Nephron progenitor cell (in vitro differentiated cells): Measurements from ENCODE around the gene KRTAP3-1.

Source experiments
- DNase-seq: peaks from one replicate; pipeline ENCODE4 v3.0.0; 2021
- H3K27ac Mint-ChIP-seq: 2 replicates; pipeline ENCODE4 v1.8.0; 2021; ENCODE audit warnings: mild to moderate bottlenecking, moderate library complexity, mixed read lengths
- H3K27me3 Mint-ChIP-seq: 2 replicates; pipeline ENCODE4 v1.8.0; 2021; ENCODE audit warnings: mild to moderate bottlenecking, low read depth, mixed read lengths; ENCODE audit not compliant: poor library complexity
- H3K36me3 Mint-ChIP-seq: 2 replicates; pipeline ENCODE4 v1.8.0; 2021; ENCODE audit warnings: low read depth, mixed read lengths
- H3K4me1 Mint-ChIP-seq: 2 replicates; pipeline ENCODE4 v1.8.0; 2021; ENCODE audit warnings: mixed read lengths
- H3K4me3 Mint-ChIP-seq: 2 replicates; pipeline ENCODE4 v1.8.0; 2021; ENCODE audit warnings: mild to moderate bottlenecking, moderate library complexity, mixed read lengths
- H3K9me3 Mint-ChIP-seq: 2 replicates; pipeline ENCODE4 v1.8.0; 2021; ENCODE audit warnings: mild to moderate bottlenecking, moderate library complexity, mixed read lengths
- TF ChIP-seq, protein P1 (sequence below): fragments of 200-600 bp; sonication (generic); IDR thresholded peaks from 2 replicates; pipeline ENCODE4 v1.5.0; 2021; ENCODE audit warnings: antibody characterized with exemption

The KRTAP3-1 gene

GRCh38 chr17:40975516-40975915 lies 33.4 kb downstream of the KRTAP3-1 start:
- Mint-ChIP-seq H3K36me3 (no peaks in the 10 kb centered on the region), H3K27me3 (peaks cover 5% of the 10 kb centered on the region), H3K27ac (no peak overlapping the region), H3K4me1 (peaks cover 11% of the 10 kb centered on the region), H3K9me3 (no peaks in the 10 kb centered on the region), H3K4me3 (no peak overlapping the region)
- no peak for DNase-seq
- TF ChIP-seq, protein P1, sequence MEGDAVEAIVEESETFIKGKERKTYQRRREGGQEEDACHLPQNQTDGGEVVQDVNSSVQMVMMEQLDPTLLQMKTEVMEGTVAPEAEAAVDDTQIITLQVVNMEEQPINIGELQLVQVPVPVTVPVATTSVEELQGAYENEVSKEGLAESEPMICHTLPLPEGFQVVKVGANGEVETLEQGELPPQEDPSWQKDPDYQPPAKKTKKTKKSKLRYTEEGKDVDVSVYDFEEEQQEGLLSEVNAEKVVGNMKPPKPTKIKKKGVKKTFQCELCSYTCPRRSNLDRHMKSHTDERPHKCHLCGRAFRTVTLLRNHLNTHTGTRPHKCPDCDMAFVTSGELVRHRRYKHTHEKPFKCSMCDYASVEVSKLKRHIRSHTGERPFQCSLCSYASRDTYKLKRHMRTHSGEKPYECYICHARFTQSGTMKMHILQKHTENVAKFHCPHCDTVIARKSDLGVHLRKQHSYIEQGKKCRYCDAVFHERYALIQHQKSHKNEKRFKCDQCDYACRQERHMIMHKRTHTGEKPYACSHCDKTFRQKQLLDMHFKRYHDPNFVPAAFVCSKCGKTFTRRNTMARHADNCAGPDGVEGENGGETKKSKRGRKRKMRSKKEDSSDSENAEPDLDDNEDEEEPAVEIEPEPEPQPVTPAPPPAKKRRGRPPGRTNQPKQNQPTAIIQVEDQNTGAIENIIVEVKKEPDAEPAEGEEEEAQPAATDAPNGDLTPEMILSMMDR, result no peak

GRCh38 chr17:40974366-40974765 lies 34.6 kb downstream of the KRTAP3-1 start:
- no peak for DNase-seq
- Mint-ChIP-seq H3K27ac (no peak overlapping the region), H3K9me3 (peaks cover 7% of the 10 kb centered on the region), H3K4me3 (no peak overlapping the region), H3K27me3 (peaks cover 5% of the 10 kb centered on the region), H3K36me3 (no peaks in the 10 kb centered on the region), H3K4me1 (peaks cover 1% of the 10 kb centered on the region)
- TF ChIP-seq, protein P1, result no peak

DNA sequence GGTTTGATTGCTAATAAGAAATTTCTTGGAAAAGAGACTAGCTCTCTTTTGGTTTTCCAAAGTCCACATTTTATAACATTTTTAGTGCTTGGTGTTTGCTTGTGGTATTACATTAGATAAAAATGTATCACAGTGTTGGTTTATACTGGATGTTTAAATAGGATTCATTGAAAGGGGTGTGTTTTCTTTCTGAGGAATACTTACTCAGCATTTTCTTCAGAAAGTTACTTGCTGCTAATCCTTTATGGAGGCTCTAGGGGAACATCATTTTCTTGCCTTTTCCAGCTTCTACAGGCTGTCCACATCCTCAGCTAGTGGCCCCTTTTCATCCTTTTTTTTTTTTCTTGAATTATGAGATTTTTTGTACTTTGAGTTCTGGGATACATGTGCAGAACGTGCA lies 41.3 kb downstream of the KRTAP3-1 start:
- Mint-ChIP-seq H3K27me3 (peaks cover 4% of the 10 kb centered on the region), H3K36me3 (no peaks in the 10 kb centered on the region), H3K9me3 (peaks cover 12% of the 10 kb centered on the region), H3K4me3 (no peak overlapping the region), H3K4me1 (no peaks in the 10 kb centered on the region), H3K27ac (no peak overlapping the region)
- DNase-seq, result no peak
- TF ChIP-seq, protein P1, result no peak

DNA sequence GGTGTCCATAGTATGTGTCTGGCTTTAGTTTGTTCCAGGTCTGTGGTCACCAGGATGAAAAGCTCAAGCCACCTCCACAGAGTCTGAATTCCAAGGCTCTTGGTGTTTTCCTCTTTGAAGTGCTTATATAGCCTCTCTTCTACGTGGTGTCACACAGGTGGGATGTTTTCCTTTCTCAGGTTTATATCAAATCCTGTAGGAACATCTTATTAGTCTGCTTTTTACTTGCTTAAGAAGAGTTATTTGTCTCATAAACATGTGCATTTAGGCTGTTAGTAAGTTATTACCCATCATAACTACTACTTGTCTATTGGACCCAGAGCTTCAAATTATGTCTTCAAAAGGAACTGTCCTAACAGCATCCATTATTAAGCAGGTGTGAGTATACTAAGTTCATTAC lies 42.1 kb downstream of the KRTAP3-1 start, which contains the start of gene KRT39:
KRT39 (minus strand) TSS at position 101 of the 400 bp plus-strand sequence; CDS start at position 9, 92 bp downstream.
- no peak within 1 kb of the TSS for H3K27ac Mint-ChIP-seq
- no peaks in the 10 kb centered on the region for H3K36me3 Mint-ChIP-seq
- peaks cover 12% of the 10 kb centered on the region for H3K9me3 Mint-ChIP-seq
- no peak for DNase-seq
- peaks cover 4% of the 10 kb centered on the region for H3K27me3 Mint-ChIP-seq
- TF ChIP-seq, protein P1, result no peak
- H3K4me3 Mint-ChIP-seq, result no peak within 1 kb of the TSS
- H3K4me1 Mint-ChIP-seq, result no peaks in the 10 kb centered on the region

- H3K4me3 Mint-ChIP-seq, result no peak overlapping the region
- peaks cover 5% of the 10 kb centered on the region for H3K9me3 Mint-ChIP-seq
- H3K27me3 Mint-ChIP-seq, result peaks cover 4% of the 10 kb centered on the region
- H3K4me1 Mint-ChIP-seq, result peaks cover 11% of the 10 kb centered on the region
- H3K27ac Mint-ChIP-seq, result no peak overlapping the region
- TF ChIP-seq, protein P1, result peak; percentile 59
- no peaks in the 10 kb centered on the region for H3K36me3 Mint-ChIP-seq
- DNase-seq, result no peak
Measured at GRCh38 chr17:40963838-40964237, 45.1 kb downstream of the KRTAP3-1 start.

- peaks cover 7% of the 10 kb centered on the region for H3K27me3 Mint-ChIP-seq
- H3K9me3 Mint-ChIP-seq, result peaks cover 5% of the 10 kb centered on the region
- H3K4me3 Mint-ChIP-seq, result no peak overlapping the region
- no peak for DNase-seq
- no peaks in the 10 kb centered on the region for H3K36me3 Mint-ChIP-seq
- peaks cover 28% of the 10 kb centered on the region for H3K4me1 Mint-ChIP-seq
- TF ChIP-seq, protein P1, result no peak
- H3K27ac Mint-ChIP-seq, result no peak overlapping the region
Measured at GRCh38 chr17:40962059-40962561, 46.8 kb downstream of the KRTAP3-1 start.
